GM19035 (cell line): Measurements from ENCODE around the gene LCN12.

Source experiments
- ATAC-seq: cut with Tn5 transposase; IDR thresholded peaks from one replicate; pipeline ENCODE4 v1.9.1; 2021; ENCODE audit not compliant: unreplicated experiment

The LCN12 gene

DNA sequence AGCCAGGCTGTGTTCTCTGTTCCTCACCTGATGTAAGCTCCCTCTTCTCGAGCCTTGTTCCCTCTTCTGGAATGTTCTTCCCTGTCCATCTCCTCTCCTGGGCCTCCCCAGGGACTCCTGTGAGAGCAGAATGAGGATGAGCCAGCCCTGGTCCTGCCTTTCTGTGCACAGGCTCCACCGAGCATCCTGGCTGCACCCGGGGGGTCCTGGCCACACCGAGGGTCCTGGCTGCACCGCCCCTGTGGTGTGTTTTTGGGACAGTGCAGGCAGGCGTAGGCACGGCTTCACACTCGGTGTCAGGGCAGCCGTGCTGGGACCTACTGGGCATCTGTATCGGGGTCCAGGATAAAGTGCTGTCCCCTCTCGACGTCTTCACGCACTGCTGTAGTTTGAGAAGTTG is 25.3 kb upstream of the LCN12 start:
- ATAC-seq, result no peak

DNA sequence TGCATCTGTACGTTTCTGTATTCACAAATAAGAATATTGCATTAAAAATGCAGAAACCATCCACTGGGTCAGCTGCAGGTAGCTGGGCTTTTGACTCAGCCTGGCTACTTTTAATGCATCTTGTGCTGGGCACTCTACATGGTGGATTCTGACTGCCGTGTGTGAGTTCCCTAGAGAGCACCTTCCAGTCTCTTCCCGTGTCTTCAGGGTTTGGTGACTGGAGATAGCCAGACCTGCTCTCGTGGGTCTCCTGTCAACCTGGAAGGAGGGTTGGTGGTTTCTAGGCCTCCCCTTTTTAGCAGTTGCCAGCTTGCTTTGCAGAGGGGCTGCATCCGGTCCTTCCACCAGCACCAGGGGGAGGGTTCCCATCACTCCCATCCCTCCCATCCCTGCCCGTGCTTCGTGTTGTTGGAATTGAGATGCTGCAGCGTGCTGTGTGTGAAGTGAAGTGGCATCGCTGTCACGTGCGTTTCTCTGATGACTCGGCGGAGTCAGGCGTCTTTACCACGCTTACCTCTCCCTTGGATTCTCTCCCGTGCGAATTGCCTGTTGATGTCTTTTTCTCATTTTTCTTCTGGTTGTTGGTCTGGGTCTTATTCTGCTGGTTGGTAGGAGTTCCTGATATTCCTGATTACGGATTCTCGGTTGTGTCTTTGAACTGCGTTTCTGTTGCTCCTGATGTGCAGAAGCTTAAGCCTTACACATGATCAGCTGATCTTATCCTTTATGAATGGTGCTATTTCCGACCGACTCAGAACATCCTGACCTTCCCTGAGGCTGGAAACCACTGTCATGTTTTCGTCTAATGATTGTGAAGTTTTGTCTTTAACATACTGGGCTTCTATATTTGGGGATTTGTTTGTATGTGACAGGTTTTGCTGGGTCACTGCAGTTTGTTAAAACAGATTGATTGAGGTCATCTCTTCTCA is 24.5 kb upstream of the LCN12 start:
- no peak for ATAC-seq

DNA sequence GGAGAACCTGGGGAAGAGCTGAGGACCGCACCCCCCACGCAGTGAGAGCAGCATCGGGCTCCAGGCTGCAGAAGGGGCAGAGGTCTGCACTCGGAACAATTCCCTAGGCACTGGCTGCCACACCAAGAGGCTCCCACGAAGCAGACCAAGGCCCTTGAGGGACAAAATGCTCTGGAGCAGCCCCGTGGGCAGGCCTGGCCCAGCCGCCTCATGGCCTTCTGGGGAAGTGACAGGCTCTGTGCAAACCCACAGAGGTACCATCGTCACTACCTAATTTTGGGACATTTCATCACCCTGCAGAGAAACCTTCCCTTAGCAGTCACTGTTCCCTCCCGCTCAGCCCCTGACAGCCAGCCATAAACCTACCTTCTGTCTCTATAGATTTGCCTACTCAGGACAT is 23.5 kb upstream of the LCN12 start:
- no peak for ATAC-seq

GRCh38 chr9:136930014-136930413 is 22.1 kb upstream of the LCN12 start:
- no peak for ATAC-seq

DNA sequence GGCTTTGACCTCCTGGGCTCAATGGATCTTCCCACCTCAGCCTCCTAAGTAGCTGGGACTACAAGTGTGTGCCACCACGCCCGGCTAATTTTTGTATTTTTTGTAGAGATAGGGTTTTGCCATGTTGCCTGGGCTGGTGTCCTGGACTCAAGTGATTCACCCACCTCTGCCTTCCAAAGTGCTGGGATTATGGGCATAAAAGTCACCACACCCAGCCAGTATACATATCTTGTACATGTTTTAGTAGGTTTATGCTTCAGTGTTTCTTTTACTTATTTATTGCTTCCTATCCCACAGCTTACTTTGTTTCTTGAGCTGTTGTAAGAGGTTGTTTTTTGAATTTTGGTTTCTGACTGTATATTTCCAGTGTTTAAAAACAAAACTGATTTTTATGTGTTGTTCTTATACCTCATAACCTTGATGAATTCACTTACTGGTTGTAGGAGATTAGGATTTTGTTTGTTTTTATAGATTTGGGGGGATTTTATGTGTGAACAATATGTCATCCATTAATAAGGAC is 20.4 kb upstream of the LCN12 start:
- ATAC-seq, result no peak

- no peak for ATAC-seq
Measured at GRCh38 chr9:136934277-136934676, 17.8 kb upstream of the LCN12 start.

DNA sequence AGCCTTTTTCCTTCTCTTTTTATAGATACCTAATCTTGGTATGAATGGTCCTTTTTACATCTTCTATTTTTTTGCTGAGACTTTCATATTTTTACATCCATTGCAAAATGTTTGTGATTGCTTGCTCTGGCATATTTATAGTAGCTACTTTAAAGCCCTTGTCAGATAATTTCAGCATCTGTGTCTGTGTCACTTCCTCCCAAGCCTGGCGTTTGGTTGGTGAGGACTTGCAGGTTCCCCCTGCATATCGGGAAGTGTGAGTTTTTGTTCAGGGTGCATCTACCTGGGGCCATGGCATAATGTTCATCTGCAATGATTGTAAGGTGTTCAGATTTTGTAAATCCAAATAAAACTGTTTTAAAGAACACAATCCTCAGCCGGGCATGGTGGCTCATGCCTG is 16.4 kb upstream of the LCN12 start:
- ATAC-seq, result no peak

- ATAC-seq, result no peak
Measured at GRCh38 chr9:136936645-136937170, 15.4 kb upstream of the LCN12 start.

- ATAC-seq, result no peak
Measured at GRCh38 chr9:136937186-136938001, 14.7 kb upstream of the LCN12 start.

DNA sequence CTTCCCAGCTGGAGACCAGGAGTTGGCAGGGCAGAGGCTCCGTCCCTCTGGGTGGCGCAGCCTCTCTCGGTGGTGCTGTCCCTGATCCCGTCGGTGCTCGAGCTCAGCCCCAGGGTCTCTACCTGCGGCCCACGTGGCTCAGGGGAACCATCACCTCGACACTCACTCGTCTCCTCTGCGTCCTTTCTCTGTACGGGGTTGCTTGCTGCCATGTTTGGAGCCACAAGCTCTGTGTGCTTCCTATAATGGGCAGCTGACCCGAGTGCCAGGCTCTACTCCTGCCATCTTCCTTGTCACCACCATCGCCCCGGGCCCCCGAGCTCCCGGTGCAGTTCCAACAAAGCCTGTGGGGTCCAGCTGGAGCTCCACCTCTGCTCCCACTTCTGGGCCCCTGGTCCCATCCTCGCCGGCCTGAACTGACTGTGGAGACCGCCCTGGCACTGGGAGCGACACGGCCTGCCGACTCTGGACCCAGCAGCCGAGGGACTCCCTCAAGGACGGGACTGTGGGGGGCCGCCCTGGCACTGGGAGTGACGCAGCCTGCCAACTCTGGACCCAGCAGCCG is 12.6 kb upstream of the LCN12 start:
- no peak for ATAC-seq

GRCh38 chr9:136939996-136940525 is 12.0 kb upstream of the LCN12 start:
- ATAC-seq, result no peak

- ATAC-seq, result no peak
Measured at GRCh38 chr9:136940526-136941230, 11.4 kb upstream of the LCN12 start.

GRCh38 chr9:136941231-136942111 is 10.6 kb upstream of the LCN12 start:
- ATAC-seq, result no peak

- no peak for ATAC-seq
Measured at GRCh38 chr9:136942112-136942880, 9.8 kb upstream of the LCN12 start.

DNA sequence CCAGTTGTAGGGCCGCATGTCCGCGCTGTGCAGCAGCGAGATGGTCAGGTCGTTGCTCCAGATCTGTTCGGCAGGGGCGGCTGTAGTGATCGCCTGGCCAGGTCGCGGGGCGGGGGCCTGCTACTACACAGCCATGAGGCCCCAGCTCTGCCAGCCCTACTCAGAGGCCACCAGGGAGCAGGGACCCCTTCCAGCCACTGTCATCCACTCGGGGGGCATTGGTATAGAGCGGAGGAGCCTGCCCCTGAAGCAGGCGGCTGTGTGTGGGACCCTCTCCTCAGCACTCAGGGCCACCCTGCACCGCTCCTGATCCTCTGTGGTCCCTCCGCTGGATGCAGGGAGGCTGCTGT is 9.2 kb upstream of the LCN12 start:
- no peak for ATAC-seq

DNA sequence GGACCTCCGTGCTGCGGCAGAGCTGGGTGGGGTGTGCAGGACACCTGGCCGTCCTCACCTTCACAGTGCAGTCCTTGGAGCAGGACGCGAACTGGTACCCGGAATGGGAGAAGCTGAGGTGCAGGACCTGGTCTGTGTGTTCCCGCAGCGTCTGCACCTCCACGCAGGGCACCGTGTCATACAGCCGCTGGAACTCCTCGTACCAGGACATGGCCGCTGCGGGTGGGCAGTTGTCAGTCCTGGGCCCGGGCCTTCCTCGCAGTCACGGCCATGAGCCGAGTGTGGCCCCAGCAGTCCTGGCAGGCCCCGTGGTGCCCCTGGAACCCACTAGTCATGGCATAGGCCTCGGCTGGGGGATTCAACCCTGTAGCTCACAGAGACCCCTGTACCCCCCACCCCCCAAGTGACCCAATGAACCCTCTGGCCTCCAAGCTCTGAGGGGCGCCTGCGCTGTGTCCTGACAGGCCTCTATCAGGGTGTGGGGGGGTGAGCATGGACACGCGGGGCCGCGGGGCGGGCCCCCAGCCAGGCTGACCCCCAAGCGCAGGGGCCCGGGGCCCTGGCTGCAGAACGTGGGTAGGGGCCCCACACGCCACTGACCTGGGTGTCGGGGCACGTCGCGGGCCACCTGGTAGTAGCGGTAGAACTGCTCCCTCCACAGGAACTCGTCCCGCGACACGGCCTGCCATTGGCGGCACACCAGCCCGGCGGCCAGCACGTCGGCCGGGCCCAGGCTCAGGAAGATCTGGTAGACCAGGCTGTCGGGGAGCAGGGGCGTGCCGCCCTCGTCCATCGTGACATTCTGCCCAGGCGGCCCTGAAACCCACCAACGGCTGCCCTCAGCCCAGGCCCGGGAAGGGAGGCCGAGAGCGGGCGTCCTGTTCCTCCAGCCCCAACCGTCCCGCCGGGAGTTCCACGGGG is 8.5 kb upstream of the LCN12 start:
- peak; percentile 15 for ATAC-seq

GRCh38 chr9:136944212-136944518 is 7.9 kb upstream of the LCN12 start:
- ATAC-seq, result no peak
